Uterus (tissue), 4 donors: ENCODE measurements around the gene WDR64. TPM values are rescaled to one million over a fixed set of nuclear protein-coding genes. Genes with fewer than 3 reads are reported as not detected.

Source experiments
- DNase-seq, 2 donors: peaks; one replicate each; pipeline ENCODE4 v3.0.0-alpha.2; 2019 to 2020
- H3K27ac ChIP-seq, 2 donors: fragments of 200-600 bp; sonication (generic); 1 replicate in 1 of 2; 2 replicates in 1 of 2; pipeline ENCODE4 v1.5.1; 2016 to 2018
- H3K27me3 ChIP-seq, 2 donors: fragments of 200-600 bp; sonication (generic); one replicate each; pipeline ENCODE4 v1.5.1; 2018 to 2019; ENCODE audit warnings: control low read depth in 1 of 2
- H3K36me3 ChIP-seq, 2 donors: fragments of 200-600 bp; sonication (generic); one replicate each; pipeline ENCODE4 v1.5.1; 2019; ENCODE audit warnings: control low read depth in 1 of 2
- H3K4me1 ChIP-seq, 2 donors: fragments of 200-600 bp; sonication (generic); one replicate each; pipeline ENCODE4 v1.5.1; 2018 to 2019; ENCODE audit warnings: control low read depth in 1 of 2
- H3K4me3 ChIP-seq, 2 donors: fragments of 200-600 bp; sonication (generic); 1 replicate in 1 of 2; 2 replicates in 1 of 2; pipeline ENCODE4 v1.5.1; 2018 to 2019; ENCODE audit warnings: mild to moderate bottlenecking in 1 of 2
- H3K9me3 ChIP-seq, 2 donors: fragments of 200-600 bp; sonication (generic); one replicate each; pipeline ENCODE4 v1.5.1; 2019; ENCODE audit warnings: control low read depth in 1 of 2
- POLR2A ChIP-seq, 2 donors: fragments of 450-650 bp; IDR thresholded peaks; one replicate each; pipeline ENCODE4 v1.6.1; 2016; ENCODE audit warnings: antibody characterized with exemption in 2 of 2, mild to moderate bottlenecking in 1 of 2, moderate library complexity in 1 of 2
- intact Hi-C: fragments of 100-400 bp; cut with DNase I; formaldehyde crosslinking; loops from one replicate; pipeline ENCODE4 v1.15.1; 2023; ENCODE audit warnings: low total_unique reads
- total RNA-seq, 4 donors: library from RNA; depleted of rRNA in 3 of 4; stranded (reverse); fragments of >200 nt in 3 of 4; gene quantifications; one replicate each; pipeline versions ENCODE4 v1.1.0 to v1.2.4, GENCODE V29; 2014 to 2023
- TF ChIP-seq, protein P1 (sequence below), 4 experiments: fragments of 200-600 bp in 2 of 4; fragments of 450-650 bp in 2 of 4; sonication (generic) in 2 of 4; IDR thresholded peaks; one replicate each; pipeline ENCODE4 v1.5.1; 2016 to 2019; ENCODE audit warnings: antibody characterized with exemption in 4 of 4, mild to moderate bottlenecking in 2 of 4, moderate library complexity in 1 of 4
- donor health status: DM: yes; HTN: yes; CAD: no.

Gene WDR64
- total RNA-seq, 4 donors from 2014 or later, result 0.21 TPM; not detected in 3

DNA sequence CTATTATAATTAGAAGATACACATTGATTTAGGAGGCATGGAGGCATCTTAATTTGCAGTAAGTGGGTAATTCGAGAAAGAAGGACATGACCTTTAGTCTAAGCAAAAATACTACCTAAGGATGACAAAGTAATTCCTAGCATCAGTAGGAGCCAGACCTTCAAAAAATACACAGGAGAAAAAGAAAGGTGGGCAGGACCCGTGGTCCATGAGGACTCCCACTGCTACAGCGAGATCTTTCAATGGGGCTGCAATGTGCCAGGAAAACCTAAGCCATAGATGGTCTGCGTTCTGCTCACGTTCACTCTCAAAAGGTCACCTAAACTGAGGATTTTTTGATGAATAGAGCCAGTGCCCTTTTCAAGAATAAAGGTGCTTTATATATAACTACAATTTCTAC, 185.3 kb downstream of the WDR64 start:
- no peak overlapping the region for H3K4me3 ChIP-seq
- no peak for TF ChIP-seq POLR2A (IDR thresholded peaks at IDR 0.05)
- TF ChIP-seq, protein P1, sequence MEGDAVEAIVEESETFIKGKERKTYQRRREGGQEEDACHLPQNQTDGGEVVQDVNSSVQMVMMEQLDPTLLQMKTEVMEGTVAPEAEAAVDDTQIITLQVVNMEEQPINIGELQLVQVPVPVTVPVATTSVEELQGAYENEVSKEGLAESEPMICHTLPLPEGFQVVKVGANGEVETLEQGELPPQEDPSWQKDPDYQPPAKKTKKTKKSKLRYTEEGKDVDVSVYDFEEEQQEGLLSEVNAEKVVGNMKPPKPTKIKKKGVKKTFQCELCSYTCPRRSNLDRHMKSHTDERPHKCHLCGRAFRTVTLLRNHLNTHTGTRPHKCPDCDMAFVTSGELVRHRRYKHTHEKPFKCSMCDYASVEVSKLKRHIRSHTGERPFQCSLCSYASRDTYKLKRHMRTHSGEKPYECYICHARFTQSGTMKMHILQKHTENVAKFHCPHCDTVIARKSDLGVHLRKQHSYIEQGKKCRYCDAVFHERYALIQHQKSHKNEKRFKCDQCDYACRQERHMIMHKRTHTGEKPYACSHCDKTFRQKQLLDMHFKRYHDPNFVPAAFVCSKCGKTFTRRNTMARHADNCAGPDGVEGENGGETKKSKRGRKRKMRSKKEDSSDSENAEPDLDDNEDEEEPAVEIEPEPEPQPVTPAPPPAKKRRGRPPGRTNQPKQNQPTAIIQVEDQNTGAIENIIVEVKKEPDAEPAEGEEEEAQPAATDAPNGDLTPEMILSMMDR (IDR thresholded peaks at IDR 0.05), result no peak
- H3K36me3 ChIP-seq, result no peaks in the 10 kb centered on the region
- intact Hi-C loops, result no loop called here
- H3K27ac ChIP-seq, result no peak overlapping the region
- H3K27me3 ChIP-seq, result no peaks in the 10 kb centered on the region
- DNase-seq, result no peak
- H3K4me1 ChIP-seq, result no peaks in the 10 kb centered on the region
- H3K9me3 ChIP-seq, result no peaks in the 10 kb centered on the region

DNA sequence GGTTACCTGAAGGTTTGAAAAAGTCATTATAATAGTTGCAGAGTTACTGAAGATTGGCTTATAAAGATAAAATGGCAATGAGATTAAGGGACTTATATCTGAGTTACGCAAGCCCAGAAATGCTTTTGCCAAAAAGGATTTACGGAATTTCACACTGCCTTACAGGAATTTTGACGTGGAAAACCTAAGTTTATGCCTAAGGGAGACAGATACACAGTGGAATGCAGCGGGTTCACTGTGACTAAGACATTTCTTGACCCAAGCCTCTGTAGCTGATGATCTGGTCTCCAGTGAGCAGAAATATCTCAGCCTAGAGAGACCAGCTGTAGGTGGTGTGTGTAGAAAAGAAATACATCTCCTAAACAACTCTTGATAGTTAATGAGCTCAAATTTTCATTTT, 185.8 kb downstream of the WDR64 start:
- no peak for DNase-seq
- Histone ChIP-seq H3K4me1 (no peaks in the 10 kb centered on the region), H3K27ac (no peak overlapping the region), H3K27me3 (no peaks in the 10 kb centered on the region), H3K9me3 (no peaks in the 10 kb centered on the region), H3K36me3 (no peaks in the 10 kb centered on the region), H3K4me3 (no peak overlapping the region)
- intact Hi-C loops, result no loop called here
- no peak for TF ChIP-seq POLR2A (IDR thresholded peaks at IDR 0.05)
- TF ChIP-seq, protein P1 (IDR thresholded peaks at IDR 0.05), result no peak

DNA sequence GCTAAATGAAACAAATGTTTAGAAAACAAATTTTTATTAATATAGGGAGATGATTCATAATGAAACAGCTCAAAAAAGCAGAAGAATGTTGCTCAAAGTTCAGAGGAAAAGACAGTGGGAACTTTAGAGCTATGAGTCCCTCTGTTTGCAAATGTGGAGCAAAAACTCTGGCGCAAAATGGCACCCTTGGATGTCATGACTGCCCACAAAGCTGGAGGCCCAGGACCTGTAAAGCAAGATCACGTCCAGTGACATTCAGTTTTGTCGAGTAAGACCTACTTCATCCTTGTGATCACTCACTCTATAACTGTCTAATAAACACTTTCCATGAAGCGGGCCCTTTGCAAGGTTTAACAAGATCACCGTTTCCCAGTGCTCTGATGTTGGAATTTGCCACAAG, 186.8 kb downstream of the WDR64 start:
- no peaks in the 10 kb centered on the region for H3K9me3 ChIP-seq
- no peaks in the 10 kb centered on the region for H3K27me3 ChIP-seq
- H3K4me1 ChIP-seq, result no peaks in the 10 kb centered on the region
- TF ChIP-seq, protein P1 (IDR thresholded peaks at IDR 0.05), result no peak
- TF ChIP-seq POLR2A (IDR thresholded peaks at IDR 0.05), result no peak
- intact Hi-C loops, result no loop called here
- H3K27ac ChIP-seq, result no peak overlapping the region
- DNase-seq, result no peak
- no peaks in the 10 kb centered on the region for H3K36me3 ChIP-seq
- no peak overlapping the region for H3K4me3 ChIP-seq

DNA sequence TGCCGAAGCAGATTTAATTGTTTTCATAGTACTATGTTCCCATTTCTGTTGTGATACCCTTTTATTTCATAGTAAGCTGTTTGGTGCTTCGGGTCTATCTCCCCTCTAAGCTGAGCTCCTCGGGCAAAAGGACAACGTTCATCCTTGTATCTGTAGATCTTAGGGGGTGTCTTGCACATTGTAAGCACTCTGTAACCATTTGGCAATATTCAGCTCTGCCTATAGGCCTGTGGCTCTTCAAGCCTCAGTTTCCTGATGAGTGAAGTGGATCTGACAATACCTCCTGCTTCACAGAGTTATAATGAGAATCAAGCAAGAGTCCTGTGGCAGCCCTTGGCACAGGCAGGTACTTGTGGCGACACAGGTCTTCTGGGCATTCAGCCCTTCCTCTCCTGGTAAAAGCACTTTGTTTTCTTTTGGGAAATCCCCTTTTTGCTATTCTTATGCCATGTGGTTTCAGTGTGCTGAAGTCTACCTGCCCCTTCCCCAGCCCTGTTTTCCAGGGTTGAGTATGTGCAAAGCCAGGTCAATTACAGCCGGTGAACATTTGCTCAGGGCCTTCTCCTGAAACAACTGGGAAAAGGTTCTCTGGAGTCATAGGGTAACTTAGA, 187.4 kb downstream of the WDR64 start:
- H3K4me3 ChIP-seq, result no peak overlapping the region
- H3K4me1 ChIP-seq, result no peaks in the 10 kb centered on the region
- H3K27me3 ChIP-seq, result no peaks in the 10 kb centered on the region
- H3K9me3 ChIP-seq, result no peaks in the 10 kb centered on the region
- TF ChIP-seq POLR2A (IDR thresholded peaks at IDR 0.05), result no peak
- TF ChIP-seq, protein P1 (IDR thresholded peaks at IDR 0.05), result no peak
- intact Hi-C loops, result no loop called here
- no peak overlapping the region for H3K27ac ChIP-seq
- H3K36me3 ChIP-seq, result no peaks in the 10 kb centered on the region
- no peak for DNase-seq

DNA sequence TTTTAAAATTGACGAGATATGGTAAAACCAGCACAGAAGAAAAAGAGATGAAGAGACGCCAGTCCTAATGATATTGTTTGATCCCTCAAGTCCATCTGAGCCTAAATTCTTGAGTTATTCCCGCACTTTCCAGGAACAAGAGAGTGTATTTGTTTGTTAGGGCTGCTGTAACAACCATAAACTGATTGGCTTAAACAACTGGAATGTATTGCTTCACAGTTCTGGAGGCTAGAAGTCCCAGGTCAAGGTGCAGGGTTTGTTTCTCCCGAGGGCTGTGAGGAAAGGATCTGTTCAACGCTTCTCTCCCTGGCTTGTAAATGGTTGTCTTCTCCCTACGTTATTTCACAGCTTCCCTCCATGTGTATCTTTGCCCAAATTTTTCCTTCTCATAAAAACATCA, 188.1 kb downstream of the WDR64 start:
- no peaks in the 10 kb centered on the region for H3K27me3 ChIP-seq
- no peak overlapping the region for H3K27ac ChIP-seq
- TF ChIP-seq, protein P1 (IDR thresholded peaks at IDR 0.05), result no peak
- no peak for TF ChIP-seq POLR2A (IDR thresholded peaks at IDR 0.05)
- DNase-seq, result no peak
- no peaks in the 10 kb centered on the region for H3K9me3 ChIP-seq
- no peaks in the 10 kb centered on the region for H3K4me1 ChIP-seq
- H3K4me3 ChIP-seq, result no peak overlapping the region
- no peaks in the 10 kb centered on the region for H3K36me3 ChIP-seq
- intact Hi-C loops, result no loop called here
